Left ventricle myocardium inferior (tissue), 1 donor: ENCODE results near the gene FTSJ3. TPM values are rescaled to one million over a fixed set of nuclear protein-coding genes. Genes with fewer than 3 reads are reported as not detected.
A peak's percentile ranks its signal among the peaks of the same experiment; 100 is the strongest.
"Not testable (repeated sequence)": the region's sequence is repeated elsewhere in the genome, so short reads cannot be mapped to it uniquely, and the experiment has no call there.

Source experiments
- DNase-seq: peaks from one replicate; pipeline ENCODE4 v3.0.0-alpha.2; 2020
- H3K27ac ChIP-seq: fragments of 200-600 bp; replicated peaks from 2 replicates; pipeline ENCODE4 v1.8.0; 2021
- H3K27me3 ChIP-seq: fragments of 200-600 bp; 2 replicates; pipeline ENCODE4 v1.8.0; 2021; ENCODE audit warnings: low read depth
- H3K36me3 ChIP-seq: fragments of 200-600 bp; 2 replicates; pipeline ENCODE4 v1.8.0; 2021
- H3K4me1 ChIP-seq: fragments of 200-600 bp; 2 replicates; pipeline ENCODE4 v1.8.0; 2021
- H3K4me3 ChIP-seq: fragments of 200-600 bp; 2 replicates; pipeline ENCODE4 v1.8.0; 2021; ENCODE audit warnings: mild to moderate bottlenecking, moderate library complexity
- H3K9me3 ChIP-seq: fragments of 200-600 bp; replicated peaks from 2 replicates; pipeline ENCODE4 v1.8.0; 2021
- intact Hi-C: fragments of 100-400 bp; cut with micrococcal nuclease; formaldehyde crosslinking; loops from one replicate; pipeline ENCODE4 v1.11.0; 2022
- long read RNA-seq: library from polyadenylated mRNA; unstranded; transcript quantifications from one replicate; pipeline ENCODE4 v2.0.0, GENCODE V29; 2021
- total RNA-seq: library from RNA; stranded (reverse); fragmentation: NEBNext Ultra II Directional; extraction: Animal tissue kit (Norgen Biotek cat#: 25700); gene quantifications from one replicate; pipeline ENCODE4 v1.2.1, GENCODE V29; 2021
- TF ChIP-seq, protein P1 (sequence below): fragments of 200-600 bp; IDR thresholded peaks from 2 replicates; pipeline ENCODE4 v1.8.0; 2021; ENCODE audit warnings: antibody characterized with exemption, mild to moderate bottlenecking, borderline replicate concordance
- donor health status: DM: no; HTN: yes; CAD: no; lungs with severe emphysema.

FTSJ3 gene, protein sequence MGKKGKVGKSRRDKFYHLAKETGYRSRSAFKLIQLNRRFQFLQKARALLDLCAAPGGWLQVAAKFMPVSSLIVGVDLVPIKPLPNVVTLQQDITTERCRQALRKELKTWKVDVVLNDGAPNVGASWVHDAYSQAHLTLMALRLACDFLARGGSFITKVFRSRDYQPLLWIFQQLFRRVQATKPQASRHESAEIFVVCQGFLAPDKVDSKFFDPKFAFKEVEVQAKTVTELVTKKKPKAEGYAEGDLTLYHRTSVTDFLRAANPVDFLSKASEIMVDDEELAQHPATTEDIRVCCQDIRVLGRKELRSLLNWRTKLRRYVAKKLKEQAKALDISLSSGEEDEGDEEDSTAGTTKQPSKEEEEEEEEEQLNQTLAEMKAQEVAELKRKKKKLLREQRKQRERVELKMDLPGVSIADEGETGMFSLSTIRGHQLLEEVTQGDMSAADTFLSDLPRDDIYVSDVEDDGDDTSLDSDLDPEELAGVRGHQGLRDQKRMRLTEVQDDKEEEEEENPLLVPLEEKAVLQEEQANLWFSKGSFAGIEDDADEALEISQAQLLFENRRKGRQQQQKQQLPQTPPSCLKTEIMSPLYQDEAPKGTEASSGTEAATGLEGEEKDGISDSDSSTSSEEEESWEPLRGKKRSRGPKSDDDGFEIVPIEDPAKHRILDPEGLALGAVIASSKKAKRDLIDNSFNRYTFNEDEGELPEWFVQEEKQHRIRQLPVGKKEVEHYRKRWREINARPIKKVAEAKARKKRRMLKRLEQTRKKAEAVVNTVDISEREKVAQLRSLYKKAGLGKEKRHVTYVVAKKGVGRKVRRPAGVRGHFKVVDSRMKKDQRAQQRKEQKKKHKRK
- total RNA-seq = 36.7 TPM
- long read RNA-seq, transcript FTSJ3-201 (21 exons, 3,559 nt) = major isoform, 61 of 113 reads
- long read RNA-seq, partial matches to known transcripts = 45 of 113 reads
- long read RNA-seq, other reads (novel, unspliced or antisense) = 7 of 113 reads

GRCh38 chr17:63827002-63827800 is at the start of gene FTSJ3, which contains the start of gene PSMC5:
Gene FTSJ3 (minus strand): TSS chr17:63827663. CDS start chr17:63826902, 761 bp downstream.
Gene PSMC5 (plus strand): TSS chr17:63827431. CDS start chr17:63827491, 60 bp downstream.
- peaks cover 54% of the 10 kb centered on the region for H3K4me1 ChIP-seq
- TF ChIP-seq, protein P1, sequence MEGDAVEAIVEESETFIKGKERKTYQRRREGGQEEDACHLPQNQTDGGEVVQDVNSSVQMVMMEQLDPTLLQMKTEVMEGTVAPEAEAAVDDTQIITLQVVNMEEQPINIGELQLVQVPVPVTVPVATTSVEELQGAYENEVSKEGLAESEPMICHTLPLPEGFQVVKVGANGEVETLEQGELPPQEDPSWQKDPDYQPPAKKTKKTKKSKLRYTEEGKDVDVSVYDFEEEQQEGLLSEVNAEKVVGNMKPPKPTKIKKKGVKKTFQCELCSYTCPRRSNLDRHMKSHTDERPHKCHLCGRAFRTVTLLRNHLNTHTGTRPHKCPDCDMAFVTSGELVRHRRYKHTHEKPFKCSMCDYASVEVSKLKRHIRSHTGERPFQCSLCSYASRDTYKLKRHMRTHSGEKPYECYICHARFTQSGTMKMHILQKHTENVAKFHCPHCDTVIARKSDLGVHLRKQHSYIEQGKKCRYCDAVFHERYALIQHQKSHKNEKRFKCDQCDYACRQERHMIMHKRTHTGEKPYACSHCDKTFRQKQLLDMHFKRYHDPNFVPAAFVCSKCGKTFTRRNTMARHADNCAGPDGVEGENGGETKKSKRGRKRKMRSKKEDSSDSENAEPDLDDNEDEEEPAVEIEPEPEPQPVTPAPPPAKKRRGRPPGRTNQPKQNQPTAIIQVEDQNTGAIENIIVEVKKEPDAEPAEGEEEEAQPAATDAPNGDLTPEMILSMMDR = peak; percentile 56
- DNase-seq = peak; percentile 95
- peak within 1 kb of the TSS; percentile 98 for H3K27ac ChIP-seq
- intact Hi-C loops = no loop called here
- peak within 1 kb of the TSS; percentile 98 for H3K4me3 ChIP-seq
- H3K36me3 ChIP-seq = peaks cover 70% of the 10 kb centered on the region
- no peaks in the 10 kb centered on the region for H3K9me3 ChIP-seq
- no peaks in the 10 kb centered on the region for H3K27me3 ChIP-seq

GRCh38 chr17:63874693-63875092 is 47.2 kb upstream of the FTSJ3 start:
- H3K4me3 ChIP-seq, H3K36me3 ChIP-seq, H3K9me3 ChIP-seq, H3K27ac ChIP-seq, H3K4me1 ChIP-seq, H3K27me3 ChIP-seq, intact Hi-C loops, DNase-seq: not testable (repeated sequence)

DNA sequence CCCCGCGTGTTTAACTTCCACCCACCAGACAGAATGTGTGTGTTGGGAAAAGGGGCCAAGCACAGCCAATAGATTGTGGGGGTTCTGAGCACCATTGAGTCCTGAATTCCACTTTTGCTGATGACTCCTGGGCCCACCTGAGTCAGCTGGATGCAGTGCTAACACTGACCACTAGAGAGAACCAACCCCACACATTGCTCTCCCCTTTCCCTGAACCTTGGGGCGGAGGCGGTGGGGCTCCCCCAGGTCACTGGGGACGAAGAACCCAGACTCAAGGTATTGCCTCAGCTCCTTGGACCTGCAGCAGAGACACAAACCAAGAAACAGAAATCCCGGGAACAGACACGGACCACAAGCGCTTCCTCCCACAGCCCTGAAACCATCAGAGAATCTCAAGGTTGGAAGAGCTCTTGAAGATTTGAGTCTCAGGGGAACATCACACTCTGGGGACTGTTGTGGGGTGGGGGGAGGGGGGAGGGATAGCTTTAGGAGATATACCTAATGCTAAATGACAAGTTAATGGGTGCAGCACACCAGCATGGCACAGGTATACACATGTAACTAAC is 46.7 kb upstream of the FTSJ3 start:
- H3K27me3 ChIP-seq, H3K4me1 ChIP-seq, H3K27ac ChIP-seq, H3K9me3 ChIP-seq, DNase-seq, H3K36me3 ChIP-seq, H3K4me3 ChIP-seq, intact Hi-C loops: not testable (repeated sequence)

GRCh38 chr17:63873577-63873976 is 46.1 kb upstream of the FTSJ3 start, which contains the start of gene CSH2:
Gene CSH2 (minus strand): TSS chr17:63873677. CDS start chr17:63873614, 63 bp downstream.
- H3K27me3 ChIP-seq, H3K9me3 ChIP-seq, H3K36me3 ChIP-seq, H3K27ac ChIP-seq, H3K4me3 ChIP-seq, intact Hi-C loops, DNase-seq, H3K4me1 ChIP-seq: not testable (repeated sequence)

DNA sequence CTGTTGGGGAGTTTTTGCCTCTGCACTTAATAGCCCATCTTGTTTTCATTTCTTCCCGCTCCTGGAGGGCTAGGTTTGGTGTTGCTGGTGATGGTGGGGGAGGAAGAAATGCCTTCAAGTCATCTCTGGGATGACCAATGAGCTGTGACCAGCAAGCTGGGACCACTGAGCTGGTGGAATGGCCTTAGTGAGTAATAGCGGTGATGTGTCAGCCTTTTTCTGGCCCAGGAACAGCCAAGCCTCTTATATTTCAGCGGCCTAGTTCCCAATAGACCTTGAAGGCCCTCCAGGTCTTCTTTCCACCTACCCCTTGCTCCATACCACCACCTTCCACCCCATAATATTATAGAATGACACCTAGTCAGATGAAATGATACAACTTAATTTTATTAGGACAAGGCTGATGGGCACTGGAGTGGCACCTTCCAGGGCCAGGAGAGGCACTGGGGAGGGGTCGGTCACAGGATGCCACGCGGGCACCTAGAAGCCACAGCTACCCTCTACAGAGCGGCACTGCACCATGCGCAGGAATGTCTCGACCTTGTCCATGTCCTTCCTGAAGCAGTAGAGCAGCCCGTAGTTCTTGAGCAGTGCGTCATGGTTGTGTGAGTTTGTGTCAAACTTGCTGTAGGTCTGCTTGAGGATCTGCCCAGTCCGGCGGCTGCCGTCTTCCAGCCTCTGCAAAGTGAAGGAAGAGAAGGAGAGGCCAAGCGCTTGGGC is 44.3 kb upstream of the FTSJ3 start:
- H3K36me3 ChIP-seq, DNase-seq, H3K27me3 ChIP-seq, H3K4me1 ChIP-seq, intact Hi-C loops, H3K27ac ChIP-seq, H3K9me3 ChIP-seq, H3K4me3 ChIP-seq: not testable (repeated sequence)

GRCh38 chr17:63870292-63870665 is 42.8 kb upstream of the FTSJ3 start:
- intact Hi-C loops, DNase-seq, H3K36me3 ChIP-seq, H3K4me1 ChIP-seq, H3K27ac ChIP-seq, H3K4me3 ChIP-seq, H3K9me3 ChIP-seq, H3K27me3 ChIP-seq: not testable (repeated sequence)

DNA sequence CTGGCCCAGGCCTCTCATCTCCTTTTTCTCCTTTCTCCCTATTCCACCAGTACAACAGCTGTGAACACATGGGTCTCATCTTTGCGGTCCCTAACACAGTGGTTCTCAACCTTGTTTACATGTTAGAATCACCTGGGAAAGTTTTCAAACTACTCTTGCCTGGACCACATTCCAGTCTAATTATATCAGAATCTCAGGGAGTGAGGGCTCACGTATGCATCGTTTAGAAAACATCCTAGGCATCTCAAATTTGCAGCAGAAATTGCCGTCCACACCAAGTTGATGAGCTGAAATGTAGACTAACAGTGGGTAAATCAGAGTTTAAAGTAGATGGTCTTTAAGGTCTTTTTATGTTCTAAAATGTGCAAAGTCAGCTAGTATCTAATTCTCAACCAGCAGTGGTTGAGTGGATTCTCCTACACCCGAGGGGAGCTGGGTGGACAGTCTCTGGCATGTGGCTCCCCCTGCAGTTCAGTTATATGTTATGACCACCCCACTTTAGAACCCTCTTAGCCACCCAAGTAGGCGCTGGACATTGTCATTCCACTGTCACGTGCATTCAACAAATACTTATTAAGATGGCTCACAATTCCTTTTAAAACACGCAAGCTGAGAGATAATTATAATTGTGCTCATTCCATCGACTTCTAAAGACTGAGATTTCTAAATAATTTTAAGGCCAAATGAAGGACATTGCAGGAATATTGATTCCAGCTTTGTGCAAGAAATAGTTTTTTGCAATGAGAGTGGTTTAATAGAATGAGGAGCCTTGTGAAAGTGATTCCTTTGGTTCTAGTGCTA is 42.2 kb upstream of the FTSJ3 start:
- H3K4me3 ChIP-seq, intact Hi-C loops: not testable (repeated sequence)

DNA sequence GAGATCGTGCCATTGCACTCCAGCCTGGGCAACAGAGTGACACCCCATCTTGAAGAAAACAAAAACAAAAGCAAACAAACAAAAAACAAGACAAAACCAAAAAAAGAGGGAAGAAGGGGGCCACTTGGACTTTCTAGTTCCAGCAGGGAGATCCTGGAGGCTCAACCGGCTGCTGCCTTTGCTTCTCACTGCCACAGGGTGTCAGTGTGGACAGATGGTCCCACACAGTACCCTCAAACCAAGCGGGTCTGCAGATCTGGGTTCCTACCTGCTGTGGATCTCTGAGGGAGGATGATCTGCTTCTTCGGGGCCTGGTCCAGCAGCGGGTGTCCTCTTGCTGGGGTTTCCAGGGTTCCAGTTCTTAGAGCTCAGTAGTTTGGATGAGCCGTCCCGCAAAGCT is 39.2 kb upstream of the FTSJ3 start:
- H3K36me3 ChIP-seq, H3K4me1 ChIP-seq, H3K27me3 ChIP-seq, H3K27ac ChIP-seq, H3K4me3 ChIP-seq, intact Hi-C loops, DNase-seq, H3K9me3 ChIP-seq: not testable (repeated sequence)

More for the DNA sequence above, 42.2 kb upstream of the FTSJ3 start:
- not testable (repeated sequence) for H3K27ac ChIP-seq, DNase-seq, H3K4me1 ChIP-seq, H3K9me3 ChIP-seq, H3K36me3 ChIP-seq, H3K27me3 ChIP-seq
